HepG2 (cell line): Measurements from ENCODE around the gene SLC7A8. TPM values are rescaled to one million over a fixed set of nuclear protein-coding genes. Genes with fewer than 3 reads are reported as not detected.

Experiments
- ATF3 ChIP-seq: sonication (generic); formaldehyde crosslinking; IDR thresholded peaks from 2 replicates; pipeline ENCODE4 v1.4.0; 2020; ENCODE audit warnings: missing genetic modification reagents
- CENPBD1 ChIP-seq: sonication (generic); formaldehyde crosslinking; IDR thresholded peaks from 2 replicates; pipeline ENCODE4 v1.8.0; 2022; ENCODE audit warnings: missing genetic modification reagents, low read depth, mild to moderate bottlenecking, borderline replicate concordance
- GATA4 ChIP-seq: sonication (generic); IDR thresholded peaks from 2 replicates; pipeline ENCODE4 v1.6.1; 2016; ENCODE audit warnings: antibody characterized with exemption, low read depth, borderline replicate concordance
- GATAD2A ChIP-seq: IDR thresholded peaks from 2 replicates; pipeline ENCODE4 v1.6.1; 2016
- HHEX ChIP-seq: IDR thresholded peaks from 2 replicates; pipeline ENCODE4 v1.6.1; 2016; ENCODE audit warnings: control low read depth
- HMGA1 ChIP-seq: sonication (generic); formaldehyde crosslinking; conservative IDR thresholded peaks from 2 replicates; pipeline ENCODE4 v1.4.0; 2020; ENCODE audit warnings: missing genetic modification reagents
- KAT8 ChIP-seq: IDR thresholded peaks from 2 replicates; pipeline ENCODE4 v1.6.1; 2016; ENCODE audit warnings: missing genetic modification reagents, missing compliant biosample characterization
- KLF9 ChIP-seq: IDR thresholded peaks from 2 replicates; pipeline ENCODE4 v1.6.1; 2016; ENCODE audit warnings: low read depth
- LRRFIP1 ChIP-seq: sonication (generic); formaldehyde crosslinking; conservative IDR thresholded peaks from 2 replicates; pipeline ENCODE4 v1.4.0; 2020; ENCODE audit warnings: missing genetic modification reagents
- MXD1 ChIP-seq: sonication (generic); formaldehyde crosslinking; IDR thresholded peaks from 2 replicates; pipeline ENCODE4 v1.4.0; 2020; ENCODE audit warnings: mild to moderate bottlenecking, missing genetic modification reagents
- NR2F1 ChIP-seq, 2 experiments: fragments of 450-650 bp in 1 of 2; formaldehyde crosslinking in 1 of 2; IDR thresholded peaks; 2 replicates each; pipeline versions ENCODE4 v1.5.0 to v1.6.1; 2016 to 2020; ENCODE audit warnings: mild to moderate bottlenecking in 1 of 2, missing compliant biosample characterization in 1 of 2, missing genetic modification reagents in 1 of 2, moderate library complexity in 1 of 2
- PHF8 ChIP-seq: sonication (generic); formaldehyde crosslinking; IDR thresholded peaks from 2 replicates; pipeline ENCODE4 v1.5.0; 2020; ENCODE audit warnings: missing genetic modification reagents
- ZBTB14 ChIP-seq: sonication (generic); formaldehyde crosslinking; IDR thresholded peaks from 2 replicates; pipeline ENCODE4 v1.4.0; 2020; ENCODE audit warnings: missing genetic modification reagents
- ZBTB26 ChIP-seq: IDR thresholded peaks from 2 replicates; pipeline ENCODE4 v1.6.1; 2016; ENCODE audit warnings: missing compliant biosample characterization, missing genetic modification reagents, borderline replicate concordance
- ZC3H4 ChIP-seq: sonication (generic); formaldehyde crosslinking; IDR thresholded peaks from 2 replicates; pipeline ENCODE4 v1.4.0; 2020; ENCODE audit warnings: missing genetic modification reagents, borderline replicate concordance
- ZFAT ChIP-seq: sonication (generic); formaldehyde crosslinking; conservative IDR thresholded peaks from 2 replicates; pipeline ENCODE4 v1.8.1; 2023; ENCODE audit warnings: missing genetic modification reagents, inconsistent platforms
- ZKSCAN8 ChIP-seq: IDR thresholded peaks from 2 replicates; pipeline ENCODE4 v1.6.1; 2016; ENCODE audit warnings: borderline replicate concordance, missing genetic modification reagents, missing compliant biosample characterization
- ZNF264 ChIP-seq: sonication (generic); formaldehyde crosslinking; IDR thresholded peaks from 2 replicates; pipeline ENCODE4 v1.4.0; 2020; ENCODE audit warnings: missing genetic modification reagents
- ZNF597 ChIP-seq: sonication (generic); formaldehyde crosslinking; IDR thresholded peaks from 2 replicates; pipeline ENCODE4 v1.5.0; 2020; ENCODE audit warnings: missing genetic modification reagents
- ZNF619 ChIP-seq: sonication (generic); formaldehyde crosslinking; IDR thresholded peaks from 2 replicates; pipeline ENCODE4 v1.4.0; 2020; ENCODE audit warnings: mild to moderate bottlenecking, missing genetic modification reagents
- ZNF850 ChIP-seq: sonication (generic); formaldehyde crosslinking; conservative IDR thresholded peaks from 2 replicates; pipeline ENCODE4 v1.9.0; 2021; ENCODE audit warnings: mild to moderate bottlenecking, missing genetic modification reagents
- ZSCAN20 ChIP-seq: sonication (generic); formaldehyde crosslinking; IDR thresholded peaks from 2 replicates; pipeline ENCODE4 v1.4.0; 2020; ENCODE audit warnings: missing genetic modification reagents, mild to moderate bottlenecking, borderline replicate concordance
- polyA plus RNA-seq, 8 experiments: library from polyadenylated mRNA; depleted of rRNA in 3 of 8; stranded (reverse) in 7 of 8; unstranded in 1 of 8; fragments of >200 nt; fragmentation: Illumina TruSeq in 4 of 8; extraction: Trizol in 4 of 8; gene quantifications; 2 replicates each; pipeline versions ENCODE4 v1.2.1 to v1.2.3, GENCODE V29; 2011 to 2016; ENCODE audit warnings: low read depth in 4 of 8, missing spikeins in 1 of 8, mixed read lengths in 1 of 8; ENCODE audit not compliant: insufficient read depth in 1 of 8
- total RNA-seq, 5 experiments: library from RNA; depleted of rRNA; stranded (reverse); fragments of >200 nt; fragmentation: Illumina TruSeq; extraction: Trizol; gene quantifications; 2 replicates each; pipeline ENCODE4 v1.2.3, GENCODE V29; 2016; ENCODE audit warnings: low read depth in 1 of 5

Gene SLC7A8
- total and polyA plus RNA-seq, 2 of the 13 experiments (the other 11 are each of a cell fraction or from before 2014, with no cell fraction given): 0.25 TPM; not detected in 1

- TF ChIP-seq NR2F1 (CRISPR knock-in tag; IDR thresholded peaks at IDR 0.05) (no peak), ZKSCAN8 (peak; percentile 25; the same call in 1 of the 2 replicates), ZBTB26 (CRISPR knock-in tag) (peak; percentile 80; the same call in 1 of the 2 replicates), GATAD2A (peak; percentile 61), HHEX (0 out of 2 replicates have a peak, but pooled peaks have one; percentile 21), ZBTB14 (CRISPR knock-in tag) (peak; percentile 77), GATA4 (peak; percentile 57), ZFAT (CRISPR knock-in tag) (0 out of 2 replicates have a peak, but pooled peaks have one; percentile 70), ATF3 (CRISPR knock-in tag) (peak; percentile 59; the same call in 1 of the 2 replicates), ZC3H4 (peak; percentile 83), ZNF597 (CRISPR knock-in tag) (0 out of 2 replicates have a peak, but pooled peaks have one; percentile 93), ZNF619 (CRISPR knock-in tag) (peak; percentile 98), ZNF264 (CRISPR knock-in tag) (no peak; the same call in 1 of the 2 replicates), ZNF850 (CRISPR knock-in tag) (no peak; the same call in 1 of the 2 replicates), PHF8 (CRISPR knock-in tag) (peak; percentile 99), KLF9 (CRISPR knock-in tag) (no peak), LRRFIP1 (peak; percentile 65), CENPBD1 (no peak; the same call in 1 of the 2 replicates), HMGA1 (CRISPR knock-in tag) (no peak), MXD1 (CRISPR knock-in tag) (peak; percentile 98), KAT8 (CRISPR knock-in tag) (peak; percentile 86), ZSCAN20 (CRISPR knock-in tag) (peak; percentile 98)
Observed at GRCh38 chr14:23094666-23095195, 88.7 kb downstream of the SLC7A8 start, which contains the start of gene ACIN1 (continued).
